Measurements from ENCODE around the gene WDR91.

GRCh38 chr7:135199439-135199838, 11.9 kb downstream of the WDR91 start:
- TF ChIP-seq CTCF (IDR thresholded peaks at IDR 0.05; ENCODE audit: low read length): no peak
- no peak for TF ChIP-seq EZH2 (IDR thresholded peaks at IDR 0.05; ENCODE audit: borderline replicate concordance, low read length)

Measured in OCI-LY1 (cell line).